ENCODE results near the gene MTHFSD. TPM values are rescaled to one million over a fixed set of nuclear protein-coding genes. Genes with fewer than 3 reads are reported as not detected.
A peak's percentile ranks its signal among the peaks of the same experiment; 100 is the strongest.

The MTHFSD gene
- total and polyA plus RNA-seq, 2 donors (not counting 3 experiments of a cell fraction or from before 2014, with no cell fraction given): 16.7 to 21.1 TPM

GRCh38 chr16:86511317-86512161, 43.5 kb downstream of the MTHFSD start:
- no peaks in the 10 kb centered on the region for H3K9me1 ChIP-seq (replicated peaks; ENCODE audit: control insufficient read depth, extremely low read depth, insufficient read depth, low read length)
- dilution Hi-C loops (cut with MboI; ENCODE audit: extremely low pct_ligation_motif_present, low sequenced_read_pairs) (loop anchor here (10.0 kb wide), 1 partner anchor 427 kb away; no protein-coding TSS in a partner anchor), intact Hi-C loops (cut with micrococcal nuclease) (loop anchor here (2.0 kb wide), 1 partner anchor 123 kb away; no protein-coding TSS in a partner anchor)
- peaks cover 45 to 80% of the 10 kb centered on the region in 2 experiments for H3K27me3 ChIP-seq (ENCODE audit: control insufficient read depth in 2 of 2, insufficient read depth in 2 of 2, low read length in 2 of 2)
- H3K9me3 ChIP-seq (replicated peaks; ENCODE audit: control insufficient read depth, insufficient read depth, low read length): no peaks in the 10 kb centered on the region
- TF ChIP-seq, protein P1, sequence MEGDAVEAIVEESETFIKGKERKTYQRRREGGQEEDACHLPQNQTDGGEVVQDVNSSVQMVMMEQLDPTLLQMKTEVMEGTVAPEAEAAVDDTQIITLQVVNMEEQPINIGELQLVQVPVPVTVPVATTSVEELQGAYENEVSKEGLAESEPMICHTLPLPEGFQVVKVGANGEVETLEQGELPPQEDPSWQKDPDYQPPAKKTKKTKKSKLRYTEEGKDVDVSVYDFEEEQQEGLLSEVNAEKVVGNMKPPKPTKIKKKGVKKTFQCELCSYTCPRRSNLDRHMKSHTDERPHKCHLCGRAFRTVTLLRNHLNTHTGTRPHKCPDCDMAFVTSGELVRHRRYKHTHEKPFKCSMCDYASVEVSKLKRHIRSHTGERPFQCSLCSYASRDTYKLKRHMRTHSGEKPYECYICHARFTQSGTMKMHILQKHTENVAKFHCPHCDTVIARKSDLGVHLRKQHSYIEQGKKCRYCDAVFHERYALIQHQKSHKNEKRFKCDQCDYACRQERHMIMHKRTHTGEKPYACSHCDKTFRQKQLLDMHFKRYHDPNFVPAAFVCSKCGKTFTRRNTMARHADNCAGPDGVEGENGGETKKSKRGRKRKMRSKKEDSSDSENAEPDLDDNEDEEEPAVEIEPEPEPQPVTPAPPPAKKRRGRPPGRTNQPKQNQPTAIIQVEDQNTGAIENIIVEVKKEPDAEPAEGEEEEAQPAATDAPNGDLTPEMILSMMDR (IDR thresholded peaks at IDR 0.05; ENCODE audit: extremely low read depth in 1 of 2, insufficient read depth in 1 of 2, low read depth in 1 of 2, low read length in 2 of 2): no peak
- TF ChIP-seq GATA2 (IDR thresholded peaks at IDR 0.05; ENCODE audit: insufficient read depth, insufficient read length, low read depth, low read length): no peak
- no peak for TF ChIP-seq POLR2A (IDR thresholded peaks at IDR 0.05; ENCODE audit: low read depth, low read length)
- TF ChIP-seq FOS (IDR thresholded peaks at IDR 0.05; ENCODE audit: borderline replicate concordance, insufficient read depth, low read length): no peak
- no peak for TF ChIP-seq MYC (IDR thresholded peaks at IDR 0.05; ENCODE audit: low read depth, low read length)
- no peak for TF ChIP-seq EZH2 (IDR thresholded peaks at IDR 0.05; ENCODE audit: borderline replicate concordance, low read depth, low read length, severe bottlenecking)
- TF ChIP-seq JUN (IDR thresholded peaks at IDR 0.05; ENCODE audit: borderline replicate concordance, insufficient read depth, insufficient read length, low read depth): no peak
- TF ChIP-seq MAX (IDR thresholded peaks at IDR 0.05; ENCODE audit: insufficient read depth, insufficient read length): no peak
- no peak for TF ChIP-seq POLR2AphosphoS5 (IDR thresholded peaks at IDR 0.05; ENCODE audit: insufficient read depth, low read depth, low read length)
- peaks cover 5% of the 10 kb centered on the region for H3K4me1 ChIP-seq (ENCODE audit: control insufficient read depth, extremely low read depth, insufficient read depth, low read length)
- no peak overlapping the region for H2AFZ ChIP-seq (ENCODE audit: low read depth, low read length)
- no peaks in the 10 kb centered on the region for H3K36me3 ChIP-seq (ENCODE audit: control insufficient read depth in 2 of 2, extremely low read depth in 1 of 2, insufficient read depth in 2 of 2, low read length in 2 of 2)
- no peaks in the 10 kb centered on the region for H4K20me1 ChIP-seq (replicated peaks; ENCODE audit: control insufficient read depth, extremely low read depth, insufficient read depth, low read length)
- H3K9ac ChIP-seq (replicated peaks; ENCODE audit: extremely low read depth, insufficient read depth, low read length): no peak overlapping the region
- no peak for FAIRE-seq
- no peaks in the 10 kb centered on the region for H3K79me2 ChIP-seq (ENCODE audit: control insufficient read depth, insufficient read depth, low read length)
- H3K4me3 ChIP-seq (replicated peaks in 1 of 3; ENCODE audit: insufficient read depth in 1 of 3, low read depth in 1 of 3, low read length in 3 of 3): peak overlapping the region in 1 of 3 experiments; percentile 48
- no peak overlapping the region for H3K4me2 ChIP-seq (ENCODE audit: insufficient read depth, low read length)
- no peak overlapping the region for H3K27ac ChIP-seq (ENCODE audit: insufficient read depth, low read depth, low read length)
- DNase-seq (ENCODE audit: low read depth, low spot score): no peak
- POLR2A ChIA-PET: interaction anchor here (0.5 kb wide), 1 partner anchor 96 kb away, joined by 3 read pairs; no protein-coding TSS in a partner anchor
- CTCF ChIA-PET: interaction anchor here (3.0 to 3.8 kb wide), 2 partner anchors 170 to 259 kb away, joined by 22 to 31 read pairs; no protein-coding TSS in a partner anchor
- no TSS peak for BruUV-seq (replicated peaks)
